NCI-H345 treated with DMSO at 0.1 percent for 48 hours (cell line): ENCODE results near the gene ALKBH6.
A peak's percentile ranks its signal among the peaks of the same experiment; 100 is the strongest.
"Not testable (repeated sequence)": the region's sequence is repeated elsewhere in the genome, so short reads cannot be mapped to it uniquely, and the experiment has no call there.

Source experiments
- DNase-seq: peaks from one replicate; lab custom pipeline; 2025; ENCODE audit not compliant: unreplicated experiment; lab: John Stamatoyannopoulos, UW

Gene ALKBH6

GRCh38 chr19:36014012-36014924, at the start of gene ALKBH6:
Gene ALKBH6, minus strand, starts transcription at chr19:36014213. Its CDS starts 816 bp downstream, at chr19:36013397.
- DNase-seq = peak; percentile 100

DNA sequence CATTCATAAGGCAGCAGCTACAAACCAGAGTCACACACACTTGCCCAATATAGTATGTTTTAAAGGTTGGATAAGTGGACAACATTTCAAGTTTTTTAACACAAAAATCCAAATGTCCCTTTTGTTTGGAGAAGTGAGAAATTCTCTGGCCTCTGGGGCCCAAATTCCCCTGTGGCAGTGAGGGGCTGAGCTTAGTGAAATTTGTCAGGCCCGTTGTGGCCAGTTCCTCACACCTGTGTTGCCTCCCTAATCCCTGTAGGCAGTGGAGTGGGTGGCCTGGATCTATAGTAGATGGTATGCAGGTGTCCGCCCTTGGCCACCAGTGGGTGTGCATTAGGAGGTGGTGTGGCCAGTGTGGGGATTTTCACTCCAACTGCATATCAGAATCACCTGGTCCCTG, 47.4 kb upstream of the ALKBH6 start:
- no peak for DNase-seq

GRCh38 chr19:36060430-36060829, 46.4 kb upstream of the ALKBH6 start:
- DNase-seq = no peak

- DNase-seq = no peak
These were observed 45.3 kb upstream of the ALKBH6 start for GRCh38 chr19:36059180-36059910.

DNA sequence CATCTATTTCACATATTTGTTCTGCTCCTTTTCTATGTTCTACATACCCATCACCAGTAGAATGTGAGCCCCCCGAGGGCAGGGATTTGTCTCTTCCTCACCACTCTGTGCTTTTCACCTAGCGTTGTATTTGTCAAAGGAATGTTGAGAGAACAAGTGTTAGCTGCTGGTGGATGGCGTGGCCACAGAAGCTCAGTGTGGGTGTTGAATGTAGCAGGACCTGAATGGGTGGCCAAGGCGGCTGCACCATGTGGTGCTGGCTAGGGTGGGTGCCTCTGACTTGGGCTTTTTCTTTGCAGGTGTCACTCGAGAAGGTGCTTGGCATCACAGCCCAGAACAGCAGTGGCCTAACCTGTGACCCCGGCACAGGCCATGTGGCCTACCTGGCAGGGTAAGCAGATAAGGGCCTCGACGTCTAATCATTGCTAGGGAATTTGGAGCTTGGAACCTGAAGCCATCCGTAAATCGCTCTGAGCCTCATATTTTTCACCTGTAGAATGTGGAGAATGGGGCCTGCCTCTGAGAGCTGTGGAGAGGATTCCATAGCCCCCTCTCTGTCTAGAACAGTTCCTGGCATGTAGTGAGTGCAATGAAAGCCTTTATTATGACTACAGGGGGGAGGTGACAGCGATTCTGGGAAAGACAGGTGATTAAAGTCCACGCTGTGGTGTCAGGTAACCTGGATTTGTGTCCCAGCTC, 44.6 kb upstream of the ALKBH6 start:
- DNase-seq = no peak

- peak; percentile 100 for DNase-seq
These were observed 41.0 kb upstream of the ALKBH6 start, which contains the start of gene WDR62 for GRCh38 chr19:36054733-36055686. Gene WDR62, plus strand, starts transcription at chr19:36054897. Its CDS starts 75 bp downstream, at chr19:36054972.

GRCh38 chr19:36054119-36054732, 40.2 kb upstream of the ALKBH6 start, which contains the start of gene THAP8:
Gene THAP8, minus strand, starts transcription at chr19:36054285. Its CDS starts 68 bp downstream, at chr19:36054217.
- peak; percentile 100 for DNase-seq

GRCh38 chr19:36051637-36052036, 37.6 kb upstream of the ALKBH6 start:
- DNase-seq = no peak

DNA sequence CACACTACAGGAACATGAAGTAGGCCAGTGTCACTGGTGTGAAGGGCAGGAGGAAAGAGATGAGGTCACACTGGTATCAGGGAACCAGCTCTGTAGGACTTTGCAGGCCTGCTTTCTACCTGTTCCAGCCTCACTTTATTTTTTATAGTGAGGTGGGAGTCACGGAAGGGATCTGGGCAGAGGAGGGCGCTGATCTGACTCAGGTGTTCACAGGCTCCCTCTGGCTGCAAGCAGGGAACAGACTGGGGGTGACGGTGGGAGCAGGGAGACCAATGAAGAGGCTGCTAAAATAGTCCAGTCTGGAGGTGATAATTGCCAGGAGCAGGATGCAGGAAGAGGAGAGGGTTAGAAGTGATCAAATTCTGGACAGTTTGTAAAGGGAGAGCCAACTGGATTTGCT, 37.2 kb upstream of the ALKBH6 start:
- no peak for DNase-seq

DNA sequence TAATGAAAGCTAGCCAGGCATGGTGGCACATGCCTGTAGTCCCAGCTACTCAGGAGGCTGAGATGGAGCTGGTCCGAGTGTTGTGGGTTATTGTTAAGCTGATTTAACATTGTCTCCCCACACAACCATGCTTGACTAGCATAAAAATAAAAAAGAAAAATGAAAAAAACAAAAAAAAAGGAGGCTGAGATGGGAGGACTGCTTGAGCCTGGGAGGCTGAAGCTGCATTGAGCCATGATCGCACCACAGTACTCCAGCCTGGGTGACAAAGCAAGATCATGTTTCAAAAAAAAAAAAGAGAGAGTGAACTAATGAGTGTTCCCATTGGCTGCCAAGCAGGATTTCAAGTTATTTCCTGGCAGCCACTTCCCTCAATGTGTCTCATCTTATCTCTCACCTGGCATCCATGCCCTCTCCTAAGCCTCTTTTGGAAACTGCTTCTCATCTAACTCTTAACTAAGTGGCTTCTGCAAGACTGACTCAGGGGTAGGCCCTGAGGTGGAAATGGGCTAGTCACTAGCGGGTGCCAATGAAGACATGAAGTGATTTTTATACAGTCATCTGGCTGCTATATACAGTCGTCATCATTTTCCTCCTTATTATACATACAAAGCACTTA, 35.2 kb upstream of the ALKBH6 start:
- no peak for DNase-seq

DNA sequence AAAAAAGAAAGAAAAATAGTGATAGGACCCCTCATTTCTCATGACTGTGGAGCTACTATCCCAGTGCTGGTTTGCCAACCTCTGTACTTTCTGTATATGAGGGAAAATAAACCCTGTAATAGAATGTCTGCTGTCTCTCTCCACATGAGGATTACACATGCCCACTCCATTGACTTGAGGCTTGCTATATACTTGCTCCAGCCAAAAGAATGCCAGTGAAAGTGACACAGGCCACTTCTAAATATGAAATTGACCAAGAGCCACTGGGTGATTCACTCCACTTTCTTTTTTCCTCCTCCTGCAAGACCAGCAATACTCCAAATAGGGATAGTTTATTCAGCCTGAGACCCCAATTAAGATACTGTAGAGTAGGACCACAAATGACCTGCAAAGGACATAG, 33.8 kb upstream of the ALKBH6 start:
- no peak for DNase-seq

DNA sequence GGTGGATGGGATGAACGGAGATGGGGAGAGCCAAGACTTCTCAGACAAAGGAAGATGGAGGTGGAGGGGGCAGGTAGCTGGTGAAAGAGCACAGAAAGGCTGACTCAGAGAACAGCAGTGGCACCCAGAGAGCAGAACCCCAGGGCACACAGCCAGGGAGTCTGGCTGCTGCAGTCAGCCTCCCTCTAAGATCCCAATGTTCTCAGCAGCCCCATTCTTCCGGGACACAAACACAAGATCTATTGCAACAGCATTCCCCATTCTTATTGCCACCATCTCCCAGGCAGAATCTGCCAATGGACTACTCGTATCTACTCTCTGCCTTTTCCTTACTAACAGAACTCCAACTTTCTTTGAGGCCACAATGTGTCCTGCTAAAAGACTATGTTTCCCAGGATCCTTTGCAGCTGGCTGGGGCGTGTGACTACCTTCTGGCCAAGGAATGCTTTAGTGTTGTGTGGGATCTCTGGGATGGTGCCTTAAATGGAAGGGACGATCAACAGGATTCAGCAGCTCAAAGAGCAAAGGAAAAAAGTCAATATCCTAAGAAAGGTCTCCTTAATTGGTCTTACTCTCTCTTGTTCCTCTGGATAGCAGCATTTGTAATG, 32.5 kb upstream of the ALKBH6 start:
- DNase-seq = no peak

GRCh38 chr19:36043952-36044351, 29.9 kb upstream of the ALKBH6 start:
- no peak for DNase-seq

DNA sequence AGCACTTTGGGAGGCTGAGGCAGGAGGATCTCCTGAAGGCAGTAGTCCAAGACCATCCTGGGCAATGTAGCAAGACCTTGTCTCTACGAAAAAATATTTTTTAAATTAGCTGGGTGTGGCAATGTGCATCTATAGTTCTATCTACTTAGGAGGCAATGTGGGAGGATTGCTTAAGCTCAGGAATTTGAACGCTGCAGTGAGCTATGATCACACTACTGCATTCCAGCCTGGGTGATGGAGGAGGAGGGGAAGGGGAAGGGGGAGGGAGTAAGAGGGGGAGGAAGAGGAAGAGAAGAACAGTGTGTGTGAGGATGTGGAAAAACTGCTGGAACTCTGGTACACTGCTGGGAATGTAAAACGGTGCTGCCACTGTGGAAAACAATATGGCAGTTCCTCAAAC, 27.8 kb upstream of the ALKBH6 start:
- DNase-seq = no peak

DNA sequence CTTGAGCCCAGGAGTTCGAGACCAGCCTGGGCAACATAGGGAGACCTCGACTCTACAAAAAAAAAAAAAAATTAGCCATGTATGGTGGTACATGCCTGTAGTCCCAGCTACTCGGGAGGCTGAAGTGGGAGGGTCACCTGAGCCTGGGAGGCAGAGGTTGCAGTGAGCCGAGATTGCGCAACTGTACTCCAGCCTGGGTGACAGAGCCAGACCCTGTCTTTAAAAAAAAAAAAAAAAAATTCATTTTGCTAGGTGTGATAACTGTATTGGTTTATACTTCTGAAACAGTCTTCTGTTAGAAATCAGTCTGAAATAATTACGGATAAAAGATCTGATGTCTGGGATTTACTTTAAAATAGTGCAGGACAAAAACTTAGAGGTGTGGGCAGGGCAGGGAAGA, 27.1 kb upstream of the ALKBH6 start:
- not testable (repeated sequence) for DNase-seq

- DNase-seq = no peak
These were observed 26.5 kb upstream of the ALKBH6 start for GRCh38 chr19:36040495-36040894.

DNA sequence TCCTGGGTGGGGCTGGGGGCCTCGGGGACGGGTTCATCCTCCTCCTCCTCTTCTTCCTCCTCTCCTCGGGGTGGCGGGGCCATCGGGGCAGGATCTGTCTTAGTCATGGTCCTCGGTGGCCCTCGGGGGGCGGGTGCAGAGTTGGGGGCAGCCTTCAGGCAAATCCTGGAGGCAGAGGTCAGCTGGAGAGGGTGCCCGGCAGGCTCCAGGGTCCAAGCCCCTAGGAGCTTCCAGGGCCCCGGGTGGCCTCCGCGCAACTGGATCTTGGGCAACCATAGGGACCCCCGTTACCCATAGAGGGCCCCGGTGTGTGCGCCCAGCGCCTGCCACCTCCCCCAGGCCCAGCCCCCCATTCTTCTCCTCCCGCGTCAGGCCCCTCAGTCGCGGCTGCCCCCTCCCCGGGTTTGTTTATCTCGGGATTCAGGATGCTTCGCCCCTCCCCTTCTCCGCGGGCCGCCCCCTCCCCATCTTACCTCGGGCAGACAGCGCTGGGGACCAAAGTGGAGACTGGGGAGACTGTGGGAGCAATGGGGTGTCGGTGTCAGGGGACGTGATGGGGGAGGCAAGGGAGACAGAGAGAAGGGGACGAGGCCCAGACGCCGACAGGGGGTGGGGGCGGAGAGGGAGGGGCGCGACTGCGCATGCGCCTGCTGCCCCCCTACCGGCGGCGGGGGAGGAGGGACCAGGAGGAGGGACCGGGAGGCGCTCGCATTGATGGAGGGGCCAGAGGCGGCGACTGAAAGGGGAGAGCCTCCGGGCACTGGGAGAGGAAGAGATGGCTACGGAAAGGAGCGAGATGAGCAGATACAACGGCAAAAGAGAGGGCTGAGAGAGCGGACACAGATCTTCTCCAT, 18.5 kb upstream of the ALKBH6 start, which contains the start of gene CLIP3:
Gene CLIP3 (minus strand): TSS at position 623 of the 854 bp plus-strand sequence. CDS start 516 bp downstream, at position 107.
- peak; percentile 89 for DNase-seq

DNA sequence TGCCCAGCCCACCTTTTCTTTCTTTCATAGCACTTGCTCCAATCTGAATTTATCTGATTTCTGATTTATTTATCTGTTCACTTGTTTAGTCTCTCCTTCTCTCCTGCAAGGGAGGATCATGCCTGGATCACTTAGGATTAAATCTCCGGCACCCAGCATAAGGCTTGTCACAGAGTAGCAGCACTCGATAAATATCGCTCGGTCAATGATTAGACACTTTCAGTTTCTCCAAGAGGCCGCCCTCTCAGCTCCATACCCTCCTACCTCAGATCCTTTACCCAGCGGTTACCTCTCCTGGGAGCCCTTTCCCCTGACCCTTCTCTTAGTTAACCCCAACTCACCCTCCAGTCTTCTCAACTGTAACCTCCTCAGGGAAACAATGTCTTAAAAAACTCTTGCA, 17.3 kb upstream of the ALKBH6 start:
- DNase-seq = no peak
